NCI-H1417 (cell line): ENCODE results near the gene ZNF292.
A peak's percentile ranks its signal among the peaks of the same experiment; 100 is the strongest.
"Not testable (repeated sequence)": the region's sequence is repeated elsewhere in the genome, so short reads cannot be mapped to it uniquely, and the experiment has no call there.

ENCODE experiments used
- DNase-seq, 3 experiments: peaks; one replicate each; lab custom pipeline; 2025; lab: John Stamatoyannopoulos, UW

ZNF292 gene

GRCh38 chr6:87161299-87161698, 5.9 kb downstream of the ZNF292 start:
- no peak for DNase-seq

GRCh38 chr6:87164004-87164403, 8.6 kb downstream of the ZNF292 start:
- no peak for DNase-seq

GRCh38 chr6:87164506-87164905, 9.1 kb downstream of the ZNF292 start:
- no peak for DNase-seq

- DNase-seq = no peak
Observed at GRCh38 chr6:87165185-87165584, 9.8 kb downstream of the ZNF292 start.

- DNase-seq = peak; percentile 10 to 84 (median 39)
Observed at GRCh38 chr6:87171938-87172633, 16.7 kb downstream of the ZNF292 start.

- no peak for DNase-seq
Observed at GRCh38 chr6:87174078-87174579, 18.8 kb downstream of the ZNF292 start.

GRCh38 chr6:87176493-87176892, 21.1 kb downstream of the ZNF292 start:
- DNase-seq = no peak

GRCh38 chr6:87180105-87180728, 24.9 kb downstream of the ZNF292 start:
- DNase-seq = no peak

- DNase-seq = no peak
Observed at GRCh38 chr6:87181903-87182302, 26.5 kb downstream of the ZNF292 start.

- DNase-seq = no peak
Observed at GRCh38 chr6:87182321-87182720, 27.0 kb downstream of the ZNF292 start.

- no peak for DNase-seq
Observed at GRCh38 chr6:87182940-87183339, 27.6 kb downstream of the ZNF292 start.

GRCh38 chr6:87183687-87184086, 28.3 kb downstream of the ZNF292 start:
- no peak for DNase-seq

GRCh38 chr6:87184762-87185250, 29.4 kb downstream of the ZNF292 start:
- peak in 2 of 3 experiments; percentile 1 to 14 for DNase-seq

GRCh38 chr6:87196275-87196842, 41.0 kb downstream of the ZNF292 start:
- no peak for DNase-seq

GRCh38 chr6:87197547-87197946, 42.2 kb downstream of the ZNF292 start:
- DNase-seq = no peak

GRCh38 chr6:87198022-87198810, 42.9 kb downstream of the ZNF292 start:
- not testable (repeated sequence) for DNase-seq

- no peak for DNase-seq
Observed at GRCh38 chr6:87199787-87200186, 44.4 kb downstream of the ZNF292 start.

GRCh38 chr6:87200469-87201175, 45.3 kb downstream of the ZNF292 start:
- no peak for DNase-seq

- no peak for DNase-seq
Observed at GRCh38 chr6:87203448-87204023, 48.2 kb downstream of the ZNF292 start.

- no peak for DNase-seq
Observed at GRCh38 chr6:87209812-87210211, 54.4 kb downstream of the ZNF292 start.

GRCh38 chr6:87210979-87211378, 55.6 kb downstream of the ZNF292 start:
- DNase-seq = no peak
